Measurements from ENCODE around the gene WARS2.

Gene WARS2

DNA sequence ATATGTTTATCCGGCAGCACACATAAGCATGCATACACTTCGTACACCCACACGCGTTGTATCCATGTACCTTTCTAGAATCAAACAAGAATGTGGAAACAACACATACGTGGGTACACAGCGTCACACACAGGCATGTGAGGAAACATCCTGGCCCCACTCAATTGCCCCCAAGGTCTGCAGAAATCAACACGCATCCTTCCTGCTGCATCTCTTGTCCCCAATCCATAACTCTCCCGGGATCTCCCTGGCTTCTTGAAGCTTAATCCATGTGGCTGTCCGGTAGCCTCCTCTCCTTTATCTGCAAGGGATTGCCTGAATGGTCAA is 146.8 kb downstream of the WARS2 start:
- DNase-seq = no peak

- DNase-seq = no peak
Measured at GRCh38 chr1:118992868-118993699, 147.4 kb downstream of the WARS2 start.

DNA sequence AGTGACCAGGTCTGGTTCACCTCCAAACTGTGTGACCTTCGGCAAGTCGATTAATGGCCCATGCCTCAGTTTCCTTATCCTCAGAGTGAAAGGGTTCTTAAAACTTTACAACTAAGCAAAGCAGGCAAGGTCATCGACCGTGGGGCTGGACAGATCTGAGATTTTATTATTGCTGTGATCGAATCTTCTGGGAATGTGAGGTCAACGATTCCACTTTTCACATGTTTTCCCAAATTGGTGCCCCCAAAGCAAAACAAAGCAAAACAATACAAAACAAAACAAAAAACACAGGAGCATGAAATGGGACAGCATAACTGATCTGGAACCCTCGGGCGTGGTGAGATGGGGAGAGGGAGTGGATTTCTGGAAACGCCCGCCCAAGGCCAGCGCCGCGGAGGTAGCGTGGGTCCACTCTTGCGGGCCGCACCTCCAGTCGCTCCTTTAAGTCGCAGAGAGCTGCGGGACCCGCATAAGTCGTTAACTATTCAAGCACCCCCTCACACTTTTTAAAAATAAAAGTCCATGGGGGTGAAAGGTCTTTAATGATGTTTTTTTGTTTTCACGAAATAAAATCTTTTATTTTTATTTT is 148.1 kb downstream of the WARS2 start:
- DNase-seq = no peak

- no peak for DNase-seq
Measured at GRCh38 chr1:118991448-118991847, 149.0 kb downstream of the WARS2 start.

- DNase-seq = no peak
Measured at GRCh38 chr1:118990513-118991152, 149.8 kb downstream of the WARS2 start.

DNA sequence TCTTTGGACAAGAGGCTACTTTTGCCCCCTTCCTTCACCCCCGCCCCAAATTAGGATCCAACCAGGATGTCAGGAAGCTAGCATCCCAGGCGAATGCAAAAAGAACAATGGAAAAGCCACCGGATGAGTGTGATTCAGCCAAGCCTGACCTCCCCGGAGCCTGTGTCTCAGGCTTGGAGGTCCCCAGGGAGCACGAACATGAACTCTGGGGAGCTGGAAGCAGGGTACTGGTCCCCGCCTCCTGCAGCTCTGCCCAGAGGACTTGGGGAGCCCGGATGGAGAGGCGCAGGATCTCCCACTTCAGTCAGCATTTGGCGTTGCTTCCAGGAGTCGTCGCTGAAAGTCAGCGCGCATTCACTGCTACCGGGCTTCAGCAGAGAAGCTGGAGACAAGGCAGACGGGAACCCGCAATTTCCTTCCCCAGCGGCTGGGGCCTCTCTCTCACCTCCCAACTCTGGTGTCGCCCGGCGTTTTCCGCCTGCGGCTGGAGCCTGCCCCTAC is 150.5 kb downstream of the WARS2 start:
- DNase-seq = no peak

GRCh38 chr1:118989006-118989815 is 151.2 kb downstream of the WARS2 start:
- DNase-seq = no peak

- no peak for DNase-seq
Measured at GRCh38 chr1:118988186-118989005, 152.1 kb downstream of the WARS2 start, which contains the start of gene TBX15. TSS of gene TBX15 (minus strand) at chr1:118988343. CDS start at chr1:118987795, 548 bp downstream.

GRCh38 chr1:118987468-118988185 is 152.8 kb downstream of the WARS2 start:
- no peak for DNase-seq

- no peak for DNase-seq
Measured at GRCh38 chr1:118986555-118987467, 153.6 kb downstream of the WARS2 start.

DNA sequence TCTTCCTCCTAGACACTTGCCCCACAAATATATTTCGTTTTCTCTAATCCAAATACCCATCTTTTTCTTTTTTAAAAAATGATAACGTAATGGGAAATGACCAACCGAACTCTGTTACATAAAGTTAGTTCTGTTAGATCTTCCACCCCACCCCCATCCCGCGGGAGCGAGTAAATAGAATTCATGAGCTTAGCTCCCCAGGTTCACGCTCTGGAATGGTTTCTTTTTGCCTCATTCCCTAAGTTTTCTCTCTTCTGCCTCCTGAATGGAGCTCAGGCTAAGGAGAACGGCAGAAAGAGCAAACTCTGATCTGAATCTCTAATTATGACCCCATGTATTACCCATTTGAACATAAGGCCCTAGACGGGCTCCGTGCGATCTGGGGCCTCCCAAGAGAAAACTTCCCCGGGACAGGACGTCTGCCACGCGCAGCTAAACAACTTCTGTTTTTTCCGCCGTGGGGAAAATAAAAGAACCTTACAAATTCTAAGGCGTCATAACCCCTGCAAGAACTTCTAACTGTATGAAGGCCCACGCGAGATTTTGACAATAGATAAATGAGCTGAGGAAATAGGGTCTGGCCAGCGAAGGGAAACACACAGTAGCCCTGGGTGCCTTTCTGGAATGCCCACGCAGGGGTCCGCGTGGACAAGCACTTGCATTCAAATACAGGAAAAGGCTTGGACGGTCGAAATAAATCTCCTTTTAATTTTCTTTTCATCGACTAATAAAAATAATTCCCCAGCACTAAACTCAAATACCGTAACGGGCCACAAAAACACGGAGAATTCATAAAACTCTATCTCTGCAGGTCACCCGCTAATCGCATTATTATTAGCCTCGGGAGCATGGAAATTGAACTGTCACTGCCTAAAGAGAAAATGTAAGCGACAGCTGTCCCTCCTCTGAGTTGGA is 154.6 kb downstream of the WARS2 start:
- DNase-seq = no peak

- DNase-seq = no peak
Measured at GRCh38 chr1:118984722-118985639, 155.5 kb downstream of the WARS2 start.

- DNase-seq = no peak
Measured at GRCh38 chr1:118984086-118984721, 156.2 kb downstream of the WARS2 start.

- DNase-seq = no peak
Measured at GRCh38 chr1:118983558-118984041, 156.9 kb downstream of the WARS2 start.

GRCh38 chr1:118982821-118983557 is 157.5 kb downstream of the WARS2 start:
- DNase-seq = no peak

- DNase-seq = no peak
Measured at GRCh38 chr1:118982266-118982665, 158.2 kb downstream of the WARS2 start.

DNA sequence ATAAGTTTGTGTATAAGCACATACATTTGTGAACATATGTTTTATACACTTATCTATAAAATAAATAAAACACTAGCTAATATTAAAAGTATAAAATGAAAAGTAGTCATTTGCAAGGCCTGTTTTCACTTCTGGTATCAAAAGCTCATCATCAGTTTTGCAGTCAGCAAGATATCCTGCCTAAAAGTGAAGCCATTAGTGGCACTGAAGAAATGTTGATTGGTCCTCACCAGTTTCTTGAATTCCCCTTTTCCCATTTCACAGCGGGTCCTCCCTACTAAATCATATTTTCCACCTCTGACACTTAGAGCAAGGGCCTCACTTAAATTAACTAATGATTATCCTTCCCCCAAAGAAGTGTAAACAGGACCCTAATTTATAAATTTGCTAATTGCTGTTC is 159.0 kb downstream of the WARS2 start:
- DNase-seq = no peak

All from NCI-H2081 treated with DMSO at 0.1 percent for 48 hours (cell line).